ENCODE measurements around the gene CSTA. TPM values are rescaled to one million over a fixed set of nuclear protein-coding genes. Genes with fewer than 3 reads are reported as not detected.

CSTA gene
- total and polyA plus RNA-seq, 2 of the 8 experiments (the other 6 are each of a cell fraction or from before 2014, with no cell fraction given): not detected

DNA sequence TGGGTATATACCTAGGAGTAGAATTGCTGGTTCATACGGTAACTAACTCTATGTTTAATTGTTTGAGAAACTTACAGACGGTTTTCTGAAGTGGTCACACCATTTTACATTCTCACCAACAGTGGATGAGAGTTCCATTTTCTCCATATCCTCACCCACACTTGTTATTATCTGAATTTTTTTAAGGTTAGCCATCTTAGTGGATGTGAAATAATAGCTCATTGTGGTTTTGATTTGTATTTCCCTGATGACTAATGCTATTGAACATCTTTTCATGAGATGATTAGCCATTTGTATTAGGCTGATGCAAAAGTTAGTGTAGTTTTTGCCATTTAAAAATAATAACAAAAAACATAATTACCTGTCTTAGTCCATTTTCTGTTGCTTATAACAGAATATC lies 18.6 kb downstream of the CSTA start (continued):
- TF ChIP-seq CHD7 (IDR thresholded peaks at IDR 0.05; ENCODE audit: insufficient replicate concordance, low read length): no peak
- no peak for TF ChIP-seq JUN (IDR thresholded peaks at IDR 0.05; ENCODE audit: low read depth, low read length)
- no peak for TF ChIP-seq POLR2A (IDR thresholded peaks at IDR 0.05; ENCODE audit: control extremely low read depth in 1 of 2, low read depth in 2 of 2, low read length in 2 of 2)

Data from H1 (cell line).